K562 (cell line): Measurements from ENCODE around the gene GDF9. TPM values are rescaled to one million over a fixed set of nuclear protein-coding genes. Genes with fewer than 3 reads are reported as not detected.

Experiments
- ARHGAP35 ChIP-seq: fragments of 450-650 bp; IDR thresholded peaks from 2 replicates; pipeline ENCODE4 v1.6.1; 2018; ENCODE audit not compliant: partially characterized antibody
- BRF1 ChIP-seq: IDR thresholded peaks from 3 replicates; pipeline ENCODE4 v1.6.1; 2011; ENCODE audit warnings: borderline replicate concordance, mild to moderate bottlenecking; ENCODE audit not compliant: insufficient read length; ENCODE audit errors: extremely low read depth
- CHCHD3 ChIP-seq: fragments of 250-450 bp; sonication (Bioruptor Pico); IDR thresholded peaks from 2 replicates; pipeline ENCODE4 v2.1.2; 2022; ENCODE audit warnings: mild to moderate bottlenecking
- FOXO4 ChIP-seq: fragments of 450-650 bp; formaldehyde crosslinking; IDR thresholded peaks from 2 replicates; pipeline ENCODE4 v1.4.0; 2020; ENCODE audit warnings: mild to moderate bottlenecking, moderate library complexity
- GTF2E2 ChIP-seq: fragments of 200-800 bp; sonication (Bioruptor generic); IDR thresholded peaks from 2 replicates; pipeline ENCODE4 v1.6.1; 2016; ENCODE audit warnings: missing genetic modification characterization, missing compliant biosample characterization
- GTF2F1 ChIP-seq: IDR thresholded peaks from 2 replicates; pipeline ENCODE4 v1.6.1; 2011; ENCODE audit warnings: low read depth, low read length, improper control_type of control experiment
- HDAC1 ChIP-seq, 2 experiments: fragments of 450-650 bp; IDR thresholded peaks; 2 replicates each; pipeline ENCODE4 v1.6.1; 2016 to 2017; ENCODE audit warnings: inconsistent platforms in 1 of 2, mild to moderate bottlenecking in 1 of 2, moderate library complexity in 1 of 2
- HOMEZ ChIP-seq: fragments of 250-450 bp; sonication (Bioruptor Pico); IDR thresholded peaks from 2 replicates; pipeline ENCODE4 v1.4.0; 2020; ENCODE audit warnings: mild to moderate bottlenecking, moderate library complexity
- RBM22 ChIP-seq: fragments of 200-400 bp; formaldehyde crosslinking; IDR thresholded peaks from 2 replicates; pipeline ENCODE4 v1.6.1; 2018; ENCODE audit warnings: low read length, low read depth; ENCODE audit not compliant: poor library complexity, severe bottlenecking
- SAFB ChIP-seq: fragments of 200-400 bp; formaldehyde crosslinking; IDR thresholded peaks from 2 replicates; pipeline ENCODE4 v1.6.1; 2017; ENCODE audit warnings: low read depth, low read length, borderline replicate concordance
- ZBTB33 ChIP-seq: sonication (generic); formaldehyde crosslinking; IDR thresholded peaks from 2 replicates; pipeline ENCODE4 v1.8.1; 2023; ENCODE audit warnings: mild to moderate bottlenecking, missing genetic modification reagents
- ZNF318 ChIP-seq, 2 experiments: fragments of 450-650 bp; IDR thresholded peaks; 2 replicates each; pipeline ENCODE4 v1.6.1; 2016; ENCODE audit warnings: mild to moderate bottlenecking in 2 of 2, borderline replicate concordance in 1 of 2, low read depth in 1 of 2, moderate library complexity in 1 of 2
- ZSCAN29 ChIP-seq: fragments of 450-650 bp; IDR thresholded peaks from 2 replicates; pipeline ENCODE4 v1.6.1; 2017
- polyA plus RNA-seq, 8 experiments: library from polyadenylated mRNA; depleted of rRNA in 4 of 8; stranded (reverse) in 5 of 8; unstranded in 3 of 8; fragments of >200 nt; fragmentation: Nextera tagmentation in 2 of 8; fragmentation: Illumina TruSeq in 1 of 8; extraction: Ambion mirVana in 2 of 8; extraction: Trizol in 1 of 8; gene quantifications; 2 replicates each; pipeline versions ENCODE4 v1.2.1 to v1.2.3, GENCODE V29; 2011 to 2014; ENCODE audit warnings: inconsistent platforms in 1 of 8, missing spikeins in 1 of 8
- total RNA-seq, 7 experiments: library from RNA; depleted of rRNA in 6 of 7; stranded (reverse); fragments of >200 nt in 6 of 7; fragmentation: Illumina TruSeq in 2 of 7; extraction: Trizol in 2 of 7; gene quantifications; 2 replicates each; pipeline versions ENCODE4 v1.2.1 to v1.2.3, GENCODE V29; 2011 to 2021; ENCODE audit warnings: low replicate concordance in 1 of 7

Gene GDF9
- total and polyA plus RNA-seq, 9 of the 15 experiments (the other 6 are each of a cell fraction or from before 2014, with no cell fraction given), result 0.10 to 0.70 (median 0.20) TPM; not detected in 1

GRCh38 chr5:132829742-132830435, 36.4 kb downstream of the GDF9 start (continued):
- TF ChIP-seq FOXO4 (CRISPR knock-in tag) (no peak), HDAC1 (IDR thresholded peaks at IDR 0.05) (peak in 1 of 2 experiments; percentile 58; a peak in 2 of 4 replicates), ZNF318 (IDR thresholded peaks at IDR 0.05; ENCODE audit: borderline replicate concordance in 1 of 2, low read depth in 1 of 2) (no peak), GTF2F1 (peak; percentile 59; the same call in 1 of the 2 replicates), BRF1 (no peak), RBM22 (peak; percentile 71), SAFB (peak; percentile 76; the same call in 1 of the 2 replicates), ARHGAP35 (no peak), ZSCAN29 (no peak), HOMEZ (no peak), ZBTB33 (CRISPR knock-in tag) (peak; percentile 17; the same call in 1 of the 2 replicates), GTF2E2 (tag) (no peak), CHCHD3 (CRISPR knock-in tag) (no peak)
